HepG2 (cell line): ENCODE results near the gene SOX12. TPM values are rescaled to one million over a fixed set of nuclear protein-coding genes. Genes with fewer than 3 reads are reported as not detected.

ENCODE experiments used
- ATF7 ChIP-seq, 2 experiments: fragments of 450-650 bp in 1 of 2; sonication (generic) in 1 of 2; formaldehyde crosslinking in 1 of 2; IDR thresholded peaks; 2 replicates each; pipeline versions ENCODE4 v1.4.0 to v1.6.1; 2016 to 2020; ENCODE audit warnings: antibody characterized with exemption in 1 of 2, mild to moderate bottlenecking in 1 of 2, missing genetic modification reagents in 1 of 2
- CENPT ChIP-seq: sonication (generic); formaldehyde crosslinking; IDR thresholded peaks from 2 replicates; pipeline ENCODE4 v1.8.0; 2022; ENCODE audit warnings: low read depth, mild to moderate bottlenecking, moderate library complexity, missing genetic modification reagents
- DR1 ChIP-seq: sonication (generic); formaldehyde crosslinking; IDR thresholded peaks from 2 replicates; pipeline ENCODE4 v1.8.0; 2021; ENCODE audit warnings: mild to moderate bottlenecking, missing genetic modification reagents, inconsistent platforms
- ETS1 ChIP-seq: sonication (generic); formaldehyde crosslinking; IDR thresholded peaks from 2 replicates; pipeline ENCODE4 v1.4.0; 2020; ENCODE audit warnings: missing genetic modification reagents
- FUBP1 ChIP-seq: sonication (generic); formaldehyde crosslinking; IDR thresholded peaks from 2 replicates; pipeline ENCODE4 v1.5.1; 2020; ENCODE audit warnings: missing genetic modification reagents, mild to moderate bottlenecking, borderline replicate concordance
- KMT2A ChIP-seq: sonication (generic); formaldehyde crosslinking; IDR thresholded peaks from 2 replicates; pipeline ENCODE4 v1.4.0; 2020; ENCODE audit warnings: missing genetic modification reagents
- MXD1 ChIP-seq: sonication (generic); formaldehyde crosslinking; IDR thresholded peaks from 2 replicates; pipeline ENCODE4 v1.4.0; 2020; ENCODE audit warnings: mild to moderate bottlenecking, missing genetic modification reagents
- PHF20 ChIP-seq: sonication (generic); formaldehyde crosslinking; IDR thresholded peaks from 2 replicates; pipeline ENCODE4 v1.5.0; 2020; ENCODE audit warnings: mild to moderate bottlenecking, missing genetic modification reagents
- SYNCRIP ChIP-seq: fragments of 200-400 bp; formaldehyde crosslinking; IDR thresholded peaks from 2 replicates; pipeline ENCODE4 v1.6.1; 2018; ENCODE audit warnings: mild to moderate bottlenecking, low read depth, low read length; ENCODE audit not compliant: insufficient read depth
- ZBTB38 ChIP-seq: sonication (generic); formaldehyde crosslinking; IDR thresholded peaks from 2 replicates; pipeline ENCODE4 v1.5.1; 2020; ENCODE audit warnings: mild to moderate bottlenecking, missing genetic modification reagents
- ZBTB4 ChIP-seq: sonication (generic); formaldehyde crosslinking; IDR thresholded peaks from 2 replicates; pipeline ENCODE4 v1.4.0; 2020; ENCODE audit warnings: missing genetic modification reagents, mild to moderate bottlenecking, borderline replicate concordance
- ZEB1 ChIP-seq: IDR thresholded peaks from 2 replicates; pipeline ENCODE4 v1.6.1; 2012; ENCODE audit warnings: mild to moderate bottlenecking, low read depth, inconsistent platforms; ENCODE audit not compliant: insufficient replicate concordance
- ZNF569 ChIP-seq: sonication (generic); formaldehyde crosslinking; IDR thresholded peaks from 2 replicates; pipeline ENCODE4 v1.5.0; 2020; ENCODE audit warnings: mild to moderate bottlenecking, missing genetic modification reagents, moderate library complexity, borderline replicate concordance
- ZSCAN5A ChIP-seq: sonication (generic); formaldehyde crosslinking; IDR thresholded peaks from 2 replicates; pipeline ENCODE4 v1.8.0; 2022; ENCODE audit warnings: mild to moderate bottlenecking, missing genetic modification reagents, borderline replicate concordance
- polyA plus RNA-seq, 8 experiments: library from polyadenylated mRNA; depleted of rRNA in 3 of 8; stranded (reverse) in 7 of 8; unstranded in 1 of 8; fragments of >200 nt; fragmentation: Illumina TruSeq in 4 of 8; extraction: Trizol in 4 of 8; gene quantifications; 2 replicates each; pipeline versions ENCODE4 v1.2.1 to v1.2.3, GENCODE V29; 2011 to 2016; ENCODE audit warnings: low read depth in 4 of 8, missing spikeins in 1 of 8, mixed read lengths in 1 of 8; ENCODE audit not compliant: insufficient read depth in 1 of 8
- total RNA-seq, 5 experiments: library from RNA; depleted of rRNA; stranded (reverse); fragments of >200 nt; fragmentation: Illumina TruSeq; extraction: Trizol; gene quantifications; 2 replicates each; pipeline ENCODE4 v1.2.3, GENCODE V29; 2016; ENCODE audit warnings: low read depth in 1 of 5
- TF ChIP-seq, protein P1 (sequence below): sonication (generic); formaldehyde crosslinking; IDR thresholded peaks from 2 replicates; pipeline ENCODE4 v1.5.0; 2020; ENCODE audit warnings: missing genetic modification reagents
- TF ChIP-seq, protein P2 (sequence below): sonication (generic); formaldehyde crosslinking; IDR thresholded peaks from 2 replicates; pipeline ENCODE4 v1.8.0; 2022; ENCODE audit warnings: mild to moderate bottlenecking, missing genetic modification reagents

The SOX12 gene
- total and polyA plus RNA-seq, 2 of the 13 experiments (the other 11 are each of a cell fraction or from before 2014, with no cell fraction given): 10.0 to 18.7 TPM

DNA sequence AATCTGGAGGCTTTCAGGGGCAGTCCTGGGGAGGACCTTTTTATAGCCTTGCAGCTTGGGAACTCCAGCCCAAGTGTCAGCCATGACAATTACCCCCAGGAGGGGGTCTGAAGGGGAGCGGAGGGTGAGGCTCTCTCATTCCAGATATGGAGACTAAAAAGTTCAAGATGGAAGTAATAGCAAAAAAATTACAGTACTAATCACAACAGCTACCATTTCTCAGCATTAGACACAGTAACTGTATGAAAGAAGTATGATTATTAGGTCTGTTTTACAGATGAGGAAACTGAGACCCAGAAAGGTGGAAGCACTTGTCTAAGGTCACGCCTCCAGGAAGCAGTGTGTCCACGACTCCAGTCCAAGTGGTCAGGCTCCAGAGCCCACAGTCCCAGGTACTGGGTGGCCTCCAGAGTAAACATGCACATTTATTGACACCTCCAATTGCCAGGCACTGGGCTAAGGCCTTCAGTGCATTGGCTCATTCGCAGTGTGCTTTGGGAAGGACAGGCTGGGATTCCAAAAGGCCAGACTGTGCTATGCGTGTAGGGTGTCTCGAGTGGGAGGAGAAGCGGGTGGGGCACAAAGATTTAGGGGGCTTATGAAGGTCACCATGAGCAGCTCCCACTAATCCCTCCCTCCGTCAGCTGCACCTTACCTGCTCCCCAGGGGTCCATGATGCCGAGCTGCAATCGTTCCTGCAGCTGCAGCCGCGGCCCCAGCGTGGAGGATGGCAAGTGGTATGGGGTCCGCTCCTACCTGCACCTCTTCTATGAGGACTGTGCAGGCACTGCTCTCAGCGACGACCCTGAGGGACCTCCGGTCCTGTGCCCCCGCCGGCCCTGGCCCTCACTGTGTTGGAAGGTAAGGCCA, 23.9 kb downstream of the SOX12 start (continued):
- TF ChIP-seq ATF7 (IDR thresholded peaks at IDR 0.05) (no peak), ATF7 (CRISPR knock-in tag; IDR thresholded peaks at IDR 0.05) (no peak), ZNF569 (CRISPR knock-in tag) (no peak), KMT2A (CRISPR knock-in tag) (peak; percentile 10; the same call in 1 of the 2 replicates), SYNCRIP (no peak), ZEB1 (no peak), PHF20 (CRISPR knock-in tag) (peak; percentile 37; the same call in 1 of the 2 replicates), ZBTB4 (CRISPR knock-in tag) (peak; percentile 88; the same call in 1 of the 2 replicates), ZBTB38 (CRISPR knock-in tag) (peak; percentile 88), ZSCAN5A (CRISPR knock-in tag) (no peak), CENPT (CRISPR knock-in tag) (no peak), DR1 (CRISPR knock-in tag) (no peak), FUBP1 (CRISPR knock-in tag) (peak; percentile 18; the same call in 1 of the 2 replicates), ETS1 (CRISPR knock-in tag) (no peak), MXD1 (CRISPR knock-in tag) (no peak)
- TF ChIP-seq, protein P1, sequence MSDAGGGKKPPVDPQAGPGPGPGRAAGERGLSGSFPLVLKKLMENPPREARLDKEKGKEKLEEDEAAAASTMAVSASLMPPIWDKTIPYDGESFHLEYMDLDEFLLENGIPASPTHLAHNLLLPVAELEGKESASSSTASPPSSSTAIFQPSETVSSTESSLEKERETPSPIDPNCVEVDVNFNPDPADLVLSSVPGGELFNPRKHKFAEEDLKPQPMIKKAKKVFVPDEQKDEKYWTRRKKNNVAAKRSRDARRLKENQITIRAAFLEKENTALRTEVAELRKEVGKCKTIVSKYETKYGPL: no peak
- TF ChIP-seq, protein P2, sequence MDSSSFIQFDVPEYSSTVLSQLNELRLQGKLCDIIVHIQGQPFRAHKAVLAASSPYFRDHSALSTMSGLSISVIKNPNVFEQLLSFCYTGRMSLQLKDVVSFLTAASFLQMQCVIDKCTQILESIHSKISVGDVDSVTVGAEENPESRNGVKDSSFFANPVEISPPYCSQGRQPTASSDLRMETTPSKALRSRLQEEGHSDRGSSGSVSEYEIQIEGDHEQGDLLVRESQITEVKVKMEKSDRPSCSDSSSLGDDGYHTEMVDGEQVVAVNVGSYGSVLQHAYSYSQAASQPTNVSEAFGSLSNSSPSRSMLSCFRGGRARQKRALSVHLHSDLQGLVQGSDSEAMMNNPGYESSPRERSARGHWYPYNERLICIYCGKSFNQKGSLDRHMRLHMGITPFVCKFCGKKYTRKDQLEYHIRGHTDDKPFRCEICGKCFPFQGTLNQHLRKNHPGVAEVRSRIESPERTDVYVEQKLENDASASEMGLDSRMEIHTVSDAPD (CRISPR knock-in tag): 0 out of 2 replicates have a peak, but pooled peaks have one; percentile 58
